HEK293 (cell line): ENCODE measurements around the gene KIF19.

Experiments
- CTCF ChIA-PET: fragments of 350-600 bp; formaldehyde crosslinking; extraction: SDS; loops from one replicate; lab custom pipeline; 2021; ENCODE audit warnings: antibody characterized with exemption; lab: Yijun Ruan, JAX
- POLR2A ChIA-PET: fragments of 300-600 bp; formaldehyde crosslinking; extraction: SDS; loops from one replicate; lab custom pipeline; 2020; ENCODE audit warnings: antibody characterized with exemption, inconsistent platforms; lab: Yijun Ruan, JAX
- H3K27ac ChIP-seq: fragments of 200-500 bp; sonication (Bioruptor generic); 2 replicates; pipeline ENCODE4 v1.5.1; 2014; ENCODE audit warnings: low read depth, low read length, control low read depth, inconsistent platforms; ENCODE audit errors: extremely low read depth
- H3K36me3 ChIP-seq, 2 experiments: fragments of 200-500 bp in 1 of 2; sonication (Bioruptor generic) in 1 of 2; 1 replicate in 1 of 2; 2 replicates in 1 of 2; pipeline ENCODE4 v1.5.1; 2014 to 2017; ENCODE audit warnings: inconsistent platforms in 2 of 2, low read length in 2 of 2; ENCODE audit not compliant: control insufficient read depth in 2 of 2, insufficient read depth in 1 of 2
- H3K4me1 ChIP-seq: fragments of 200-500 bp; sonication (Bioruptor generic); 2 replicates; pipeline ENCODE4 v1.5.1; 2014; ENCODE audit warnings: mild to moderate bottlenecking, low read length, inconsistent platforms; ENCODE audit not compliant: control insufficient read depth, insufficient read depth
- H3K4me3 ChIP-seq: 2 replicates; pipeline ENCODE4 v1.5.1; 2011; ENCODE audit warnings: low read depth, mild to moderate bottlenecking, control low read depth, low read length, moderate library complexity
- H3K9me3 ChIP-seq: fragments of 200-500 bp; sonication (Bioruptor generic); 2 replicates; pipeline ENCODE4 v1.5.1; 2014; ENCODE audit warnings: low read depth, low read length, inconsistent platforms; ENCODE audit not compliant: control insufficient read depth, insufficient read depth
- BCL11B ChIP-seq: fragments of 450-650 bp; formaldehyde crosslinking; IDR thresholded peaks from 2 replicates; pipeline ENCODE4 v1.5.1; 2016; ENCODE audit warnings: low read depth, missing biosample characterization, missing genetic modification characterization
- GLIS1 ChIP-seq: fragments of 450-650 bp; formaldehyde crosslinking; IDR thresholded peaks from 2 replicates; pipeline ENCODE4 v1.5.1; 2016; ENCODE audit warnings: missing biosample characterization, missing genetic modification characterization
- HOXA7 ChIP-seq: sonication (generic); formaldehyde crosslinking; IDR thresholded peaks from 2 replicates; pipeline ENCODE4 v1.8.1; 2022; ENCODE audit warnings: missing genetic modification reagents, borderline replicate concordance
- KLF7 ChIP-seq: fragments of 450-650 bp; formaldehyde crosslinking; IDR thresholded peaks from 2 replicates; pipeline ENCODE4 v1.5.1; 2016; ENCODE audit warnings: missing biosample characterization, missing genetic modification characterization, borderline replicate concordance
- OSR2 ChIP-seq: fragments of 450-650 bp; formaldehyde crosslinking; IDR thresholded peaks from 2 replicates; pipeline ENCODE4 v1.5.1; 2016; ENCODE audit warnings: missing biosample characterization, missing genetic modification characterization
- OVOL3 ChIP-seq: fragments of 450-650 bp; formaldehyde crosslinking; IDR thresholded peaks from 2 replicates; pipeline ENCODE4 v1.5.1; 2016; ENCODE audit warnings: missing biosample characterization, missing genetic modification characterization
- PRDM4 ChIP-seq: fragments of 450-650 bp; formaldehyde crosslinking; IDR thresholded peaks from 2 replicates; pipeline ENCODE4 v1.5.1; 2017; ENCODE audit warnings: missing biosample characterization, missing genetic modification characterization
- SP2 ChIP-seq: fragments of 450-650 bp; formaldehyde crosslinking; IDR thresholded peaks from 2 replicates; pipeline ENCODE4 v1.5.1; 2016; ENCODE audit warnings: missing biosample characterization, missing genetic modification characterization
- YY2 ChIP-seq: fragments of 450-650 bp; formaldehyde crosslinking; IDR thresholded peaks from 2 replicates; pipeline ENCODE4 v1.5.1; 2016; ENCODE audit warnings: missing biosample characterization, missing genetic modification characterization
- ZNF19 ChIP-seq: fragments of 450-650 bp; formaldehyde crosslinking; IDR thresholded peaks from 2 replicates; pipeline ENCODE4; 2016; ENCODE audit warnings: missing biosample characterization, missing genetic modification characterization, low read depth
- ZNF211 ChIP-seq: fragments of 450-650 bp; formaldehyde crosslinking; IDR thresholded peaks from 2 replicates; pipeline ENCODE4 v1.5.1; 2016; ENCODE audit warnings: low read depth, missing biosample characterization, missing genetic modification characterization
- ZNF23 ChIP-seq: fragments of 450-650 bp; formaldehyde crosslinking; IDR thresholded peaks from 2 replicates; pipeline ENCODE4 v1.5.1; 2016; ENCODE audit warnings: missing biosample characterization, missing genetic modification characterization, borderline replicate concordance
- ZNF239 ChIP-seq: fragments of 450-650 bp; formaldehyde crosslinking; IDR thresholded peaks from 2 replicates; pipeline ENCODE4 v1.5.1; 2016; ENCODE audit warnings: missing biosample characterization, missing genetic modification characterization
- ZNF274 ChIP-seq, 2 experiments: fragments of 200-500 bp in 1 of 2; fragments of 450-650 bp in 1 of 2; sonication (Bioruptor generic) in 1 of 2; formaldehyde crosslinking in 1 of 2; IDR thresholded peaks; 2 replicates each; pipeline versions ENCODE4 v1.5.1 to v1.6.1; 2014 to 2016; ENCODE audit warnings: borderline replicate concordance in 1 of 2, inconsistent platforms in 1 of 2, low read length in 1 of 2, missing biosample characterization in 1 of 2, missing genetic modification characterization in 1 of 2
- ZNF529 ChIP-seq: fragments of 450-650 bp; formaldehyde crosslinking; IDR thresholded peaks from 2 replicates; pipeline ENCODE4 v1.5.1; 2017; ENCODE audit warnings: missing genetic modification characterization, missing biosample characterization; ENCODE audit not compliant: insufficient replicate concordance
- TF ChIP-seq, protein P1 (sequence below): fragments of 450-650 bp; formaldehyde crosslinking; conservative IDR thresholded peaks from 2 replicates; pipeline ENCODE4 v1.5.1; 2016; ENCODE audit warnings: low read depth, missing biosample characterization, missing genetic modification characterization
- TF ChIP-seq, protein P2 (sequence below): fragments of 450-650 bp; formaldehyde crosslinking; IDR thresholded peaks from 2 replicates; pipeline ENCODE4 v1.5.1; 2017; ENCODE audit warnings: missing biosample characterization, missing genetic modification characterization
- TF ChIP-seq, protein P3 (sequence below): fragments of 450-650 bp; formaldehyde crosslinking; IDR thresholded peaks from 2 replicates; pipeline ENCODE4 v1.5.1; 2016; ENCODE audit warnings: missing biosample characterization, missing genetic modification characterization

The KIF19 gene

GRCh38 chr17:74303305-74303704 is 22.7 kb upstream of the KIF19 start:
- Histone ChIP-seq H3K4me1 (no peaks in the 10 kb centered on the region), H3K4me3 (no peak overlapping the region), H3K36me3 (no peaks in the 10 kb centered on the region), H3K9me3 (no peaks in the 10 kb centered on the region), H3K27ac (no peak overlapping the region)
- ChIA-PET POLR2A (no interaction called here), CTCF (interaction anchor here (0.6 to 4.6 kb wide), 12 partner anchors 10 to 406 kb away, joined by 3 to 55 read pairs (median 4); partner anchors contain the start of genes BTBD17 and GPR142)
- no peak for TF ChIP-seq ZNF239
- no peak for TF ChIP-seq OSR2 (tag by site-specific recombination)
- TF ChIP-seq, protein P1, sequence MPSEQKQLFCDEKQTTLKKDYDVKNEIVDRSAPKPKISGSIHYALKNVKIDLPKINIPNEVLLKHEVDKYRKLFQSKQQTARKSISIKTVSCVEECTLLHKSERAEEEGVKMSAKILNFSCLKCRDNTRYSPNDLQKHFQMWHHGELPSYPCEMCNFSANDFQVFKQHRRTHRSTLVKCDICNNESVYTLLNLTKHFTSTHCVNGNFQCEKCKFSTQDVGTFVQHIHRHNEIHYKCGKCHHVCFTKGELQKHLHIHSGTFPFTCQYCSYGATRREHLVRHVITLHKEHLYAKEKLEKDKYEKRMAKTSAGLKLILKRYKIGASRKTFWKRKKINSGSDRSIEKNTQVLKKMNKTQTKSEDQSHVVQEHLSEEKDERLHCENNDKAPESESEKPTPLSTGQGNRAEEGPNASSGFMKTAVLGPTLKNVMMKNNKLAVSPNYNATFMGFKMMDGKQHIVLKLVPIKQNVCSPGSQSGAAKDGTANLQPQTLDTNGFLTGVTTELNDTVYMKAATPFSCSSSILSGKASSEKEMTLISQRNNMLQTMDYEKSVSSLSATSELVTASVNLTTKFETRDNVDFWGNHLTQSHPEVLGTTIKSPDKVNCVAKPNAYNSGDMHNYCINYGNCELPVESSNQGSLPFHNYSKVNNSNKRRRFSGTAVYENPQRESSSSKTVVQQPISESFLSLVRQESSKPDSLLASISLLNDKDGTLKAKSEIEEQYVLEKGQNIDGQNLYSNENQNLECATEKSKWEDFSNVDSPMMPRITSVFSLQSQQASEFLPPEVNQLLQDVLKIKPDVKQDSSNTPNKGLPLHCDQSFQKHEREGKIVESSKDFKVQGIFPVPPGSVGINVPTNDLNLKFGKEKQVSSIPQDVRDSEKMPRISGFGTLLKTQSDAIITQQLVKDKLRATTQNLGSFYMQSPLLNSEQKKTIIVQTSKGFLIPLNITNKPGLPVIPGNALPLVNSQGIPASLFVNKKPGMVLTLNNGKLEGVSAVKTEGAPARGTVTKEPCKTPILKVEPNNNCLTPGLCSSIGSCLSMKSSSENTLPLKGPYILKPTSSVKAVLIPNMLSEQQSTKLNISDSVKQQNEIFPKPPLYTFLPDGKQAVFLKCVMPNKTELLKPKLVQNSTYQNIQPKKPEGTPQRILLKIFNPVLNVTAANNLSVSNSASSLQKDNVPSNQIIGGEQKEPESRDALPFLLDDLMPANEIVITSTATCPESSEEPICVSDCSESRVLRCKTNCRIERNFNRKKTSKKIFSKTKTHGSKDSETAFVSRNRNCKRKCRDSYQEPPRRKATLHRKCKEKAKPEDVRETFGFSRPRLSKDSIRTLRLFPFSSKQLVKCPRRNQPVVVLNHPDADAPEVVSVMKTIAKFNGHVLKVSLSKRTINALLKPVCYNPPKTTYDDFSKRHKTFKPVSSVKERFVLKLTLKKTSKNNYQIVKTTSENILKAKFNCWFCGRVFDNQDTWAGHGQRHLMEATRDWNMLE (tag by site-specific recombination), result no peak
- TF ChIP-seq ZNF529 (tag by site-specific recombination), result no peak
- no peak for TF ChIP-seq ZNF211 (tag by site-specific recombination)
- TF ChIP-seq OVOL3, result no peak
- no peak for TF ChIP-seq HOXA7 (CRISPR knock-in tag)
- TF ChIP-seq YY2 (tag by site-specific recombination), result no peak
- TF ChIP-seq SP2, result no peak
- TF ChIP-seq BCL11B (tag by site-specific recombination), result no peak
- TF ChIP-seq ZNF23, result no peak
- TF ChIP-seq, protein P2, sequence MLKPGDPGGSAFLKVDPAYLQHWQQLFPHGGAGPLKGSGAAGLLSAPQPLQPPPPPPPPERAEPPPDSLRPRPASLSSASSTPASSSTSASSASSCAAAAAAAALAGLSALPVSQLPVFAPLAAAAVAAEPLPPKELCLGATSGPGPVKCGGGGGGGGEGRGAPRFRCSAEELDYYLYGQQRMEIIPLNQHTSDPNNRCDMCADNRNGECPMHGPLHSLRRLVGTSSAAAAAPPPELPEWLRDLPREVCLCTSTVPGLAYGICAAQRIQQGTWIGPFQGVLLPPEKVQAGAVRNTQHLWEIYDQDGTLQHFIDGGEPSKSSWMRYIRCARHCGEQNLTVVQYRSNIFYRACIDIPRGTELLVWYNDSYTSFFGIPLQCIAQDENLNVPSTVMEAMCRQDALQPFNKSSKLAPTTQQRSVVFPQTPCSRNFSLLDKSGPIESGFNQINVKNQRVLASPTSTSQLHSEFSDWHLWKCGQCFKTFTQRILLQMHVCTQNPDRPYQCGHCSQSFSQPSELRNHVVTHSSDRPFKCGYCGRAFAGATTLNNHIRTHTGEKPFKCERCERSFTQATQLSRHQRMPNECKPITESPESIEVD, result no peak
- TF ChIP-seq KLF7 (tag by site-specific recombination), result no peak
- TF ChIP-seq ZNF19, result no peak
- no peak for TF ChIP-seq ZNF274 (IDR thresholded peaks at IDR 0.05; ENCODE audit: low read length)
- no peak for TF ChIP-seq ZNF274 (tag by site-specific recombination; IDR thresholded peaks at IDR 0.05; ENCODE audit: borderline replicate concordance)
- no peak for TF ChIP-seq PRDM4 (tag by site-specific recombination)
- TF ChIP-seq, protein P3, sequence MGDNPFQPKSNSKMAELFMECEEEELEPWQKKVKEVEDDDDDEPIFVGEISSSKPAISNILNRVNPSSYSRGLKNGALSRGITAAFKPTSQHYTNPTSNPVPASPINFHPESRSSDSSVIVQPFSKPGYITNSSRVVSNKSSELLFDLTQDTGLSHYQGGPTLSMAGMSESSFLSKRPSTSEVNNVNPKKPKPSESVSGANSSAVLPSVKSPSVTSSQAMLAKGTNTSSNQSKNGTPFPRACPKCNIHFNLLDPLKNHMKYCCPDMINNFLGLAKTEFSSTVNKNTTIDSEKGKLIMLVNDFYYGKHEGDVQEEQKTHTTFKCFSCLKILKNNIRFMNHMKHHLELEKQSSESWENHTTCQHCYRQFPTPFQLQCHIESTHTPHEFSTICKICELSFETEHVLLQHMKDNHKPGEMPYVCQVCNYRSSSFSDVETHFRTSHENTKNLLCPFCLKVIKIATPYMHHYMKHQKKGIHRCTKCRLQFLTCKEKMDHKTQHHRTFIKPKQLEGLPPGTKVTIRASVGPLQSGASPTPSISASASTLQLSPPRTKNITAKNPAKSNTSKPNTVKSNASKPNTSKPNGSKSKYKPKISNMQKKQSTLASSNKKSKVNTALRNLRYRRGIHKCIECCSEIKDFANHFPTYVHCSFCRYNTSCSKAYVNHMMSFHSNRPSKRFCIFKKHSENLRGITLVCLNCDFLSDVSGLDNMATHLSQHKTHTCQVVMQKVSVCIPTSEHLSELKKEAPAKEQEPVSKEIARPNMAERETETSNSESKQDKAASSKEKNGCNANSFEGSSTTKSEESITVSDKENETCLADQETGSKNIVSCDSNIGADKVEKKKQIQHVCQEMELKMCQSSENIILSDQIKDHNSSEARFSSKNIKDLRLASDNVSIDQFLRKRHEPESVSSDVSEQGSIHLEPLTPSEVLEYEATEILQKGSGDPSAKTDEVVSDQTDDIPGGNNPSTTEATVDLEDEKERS (tag by site-specific recombination), result no peak
- TF ChIP-seq GLIS1 (tag by site-specific recombination), result no peak
